MM.1S (cell line): ENCODE measurements around the gene AGAP1.

Experiments
- EZH2 ChIP-seq: fragments of 300-600 bp; sonication (generic); optimal IDR thresholded peaks from 2 replicates; pipeline ENCODE3; 2017; ENCODE audit warnings: low read depth, mild to moderate bottlenecking, antibody characterized with exemption, low read length, mixed read lengths
- EZH2phosphoT487 ChIP-seq: fragments of 300-600 bp; sonication (generic); IDR thresholded peaks from 2 replicates; pipeline ENCODE4 v1.6.1; 2018; ENCODE audit warnings: antibody characterized with exemption, low read length
- TF ChIP-seq, protein P1 (sequence below): fragments of 300-600 bp; sonication (generic); IDR thresholded peaks from 2 replicates; pipeline ENCODE4 v1.5.1; 2016; ENCODE audit warnings: antibody characterized with exemption, low read length, mixed read lengths

DNA sequence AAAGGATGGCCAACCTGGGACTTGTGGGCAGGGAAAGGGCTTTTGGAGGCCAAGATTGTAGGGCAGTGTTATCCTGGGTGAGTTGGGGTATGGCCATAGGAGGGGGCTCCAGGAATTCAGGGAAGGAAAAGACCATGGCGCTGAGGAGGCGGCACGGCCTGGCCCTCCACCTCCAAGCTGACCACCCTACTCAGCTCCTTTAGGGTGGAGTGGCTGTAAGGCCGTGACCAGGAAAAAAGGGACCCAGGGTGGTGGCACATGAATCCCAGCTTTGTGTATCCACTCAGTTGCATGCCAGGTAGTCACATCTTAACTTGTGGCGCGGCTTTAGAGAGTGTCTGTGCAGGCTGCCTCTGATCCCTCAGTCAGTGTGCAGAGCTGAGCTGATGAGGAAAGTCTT lies 168.1 kb downstream of the AGAP1 start:
- TF ChIP-seq, protein P1, sequence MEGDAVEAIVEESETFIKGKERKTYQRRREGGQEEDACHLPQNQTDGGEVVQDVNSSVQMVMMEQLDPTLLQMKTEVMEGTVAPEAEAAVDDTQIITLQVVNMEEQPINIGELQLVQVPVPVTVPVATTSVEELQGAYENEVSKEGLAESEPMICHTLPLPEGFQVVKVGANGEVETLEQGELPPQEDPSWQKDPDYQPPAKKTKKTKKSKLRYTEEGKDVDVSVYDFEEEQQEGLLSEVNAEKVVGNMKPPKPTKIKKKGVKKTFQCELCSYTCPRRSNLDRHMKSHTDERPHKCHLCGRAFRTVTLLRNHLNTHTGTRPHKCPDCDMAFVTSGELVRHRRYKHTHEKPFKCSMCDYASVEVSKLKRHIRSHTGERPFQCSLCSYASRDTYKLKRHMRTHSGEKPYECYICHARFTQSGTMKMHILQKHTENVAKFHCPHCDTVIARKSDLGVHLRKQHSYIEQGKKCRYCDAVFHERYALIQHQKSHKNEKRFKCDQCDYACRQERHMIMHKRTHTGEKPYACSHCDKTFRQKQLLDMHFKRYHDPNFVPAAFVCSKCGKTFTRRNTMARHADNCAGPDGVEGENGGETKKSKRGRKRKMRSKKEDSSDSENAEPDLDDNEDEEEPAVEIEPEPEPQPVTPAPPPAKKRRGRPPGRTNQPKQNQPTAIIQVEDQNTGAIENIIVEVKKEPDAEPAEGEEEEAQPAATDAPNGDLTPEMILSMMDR: no peak
- TF ChIP-seq EZH2 (no peak), EZH2phosphoT487 (no peak)
